ENCODE data around the gene FAM151A.

The FAM151A gene

GRCh38 chr1:54614563-54614962, 8.8 kb downstream of the FAM151A start:
- no peak for DNase-seq (ENCODE audit: low spot score)
- TF ChIP-seq CTCF (IDR thresholded peaks at IDR 0.05; ENCODE audit: extremely low read depth, insufficient read depth, missing control alignments) = no peak
- in situ Hi-C loops (cut with MboI; ENCODE audit: low pct_unique_long_range_greater_than_20kb, low sequenced_read_pairs, unreplicated experiment) = no loop called here

GRCh38 chr1:54614024-54614423, 9.3 kb downstream of the FAM151A start:
- in situ Hi-C loops (cut with MboI; ENCODE audit: low pct_unique_long_range_greater_than_20kb, low sequenced_read_pairs, unreplicated experiment) = no loop called here

GRCh38 chr1:54611621-54612020, 11.7 kb downstream of the FAM151A start:
- no peak for DNase-seq (ENCODE audit: low spot score)
- in situ Hi-C loops (cut with MboI; ENCODE audit: low pct_unique_long_range_greater_than_20kb, low sequenced_read_pairs, unreplicated experiment) = no loop called here
- TF ChIP-seq CTCF (IDR thresholded peaks at IDR 0.05; ENCODE audit: extremely low read depth, insufficient read depth, missing control alignments) = no peak

More at GRCh38 chr1:54614024-54614423, 9.3 kb downstream of the FAM151A start:
- no peak for DNase-seq (ENCODE audit: low spot score)
- no peak for TF ChIP-seq CTCF (IDR thresholded peaks at IDR 0.05; ENCODE audit: extremely low read depth, insufficient read depth, missing control alignments)

DNA sequence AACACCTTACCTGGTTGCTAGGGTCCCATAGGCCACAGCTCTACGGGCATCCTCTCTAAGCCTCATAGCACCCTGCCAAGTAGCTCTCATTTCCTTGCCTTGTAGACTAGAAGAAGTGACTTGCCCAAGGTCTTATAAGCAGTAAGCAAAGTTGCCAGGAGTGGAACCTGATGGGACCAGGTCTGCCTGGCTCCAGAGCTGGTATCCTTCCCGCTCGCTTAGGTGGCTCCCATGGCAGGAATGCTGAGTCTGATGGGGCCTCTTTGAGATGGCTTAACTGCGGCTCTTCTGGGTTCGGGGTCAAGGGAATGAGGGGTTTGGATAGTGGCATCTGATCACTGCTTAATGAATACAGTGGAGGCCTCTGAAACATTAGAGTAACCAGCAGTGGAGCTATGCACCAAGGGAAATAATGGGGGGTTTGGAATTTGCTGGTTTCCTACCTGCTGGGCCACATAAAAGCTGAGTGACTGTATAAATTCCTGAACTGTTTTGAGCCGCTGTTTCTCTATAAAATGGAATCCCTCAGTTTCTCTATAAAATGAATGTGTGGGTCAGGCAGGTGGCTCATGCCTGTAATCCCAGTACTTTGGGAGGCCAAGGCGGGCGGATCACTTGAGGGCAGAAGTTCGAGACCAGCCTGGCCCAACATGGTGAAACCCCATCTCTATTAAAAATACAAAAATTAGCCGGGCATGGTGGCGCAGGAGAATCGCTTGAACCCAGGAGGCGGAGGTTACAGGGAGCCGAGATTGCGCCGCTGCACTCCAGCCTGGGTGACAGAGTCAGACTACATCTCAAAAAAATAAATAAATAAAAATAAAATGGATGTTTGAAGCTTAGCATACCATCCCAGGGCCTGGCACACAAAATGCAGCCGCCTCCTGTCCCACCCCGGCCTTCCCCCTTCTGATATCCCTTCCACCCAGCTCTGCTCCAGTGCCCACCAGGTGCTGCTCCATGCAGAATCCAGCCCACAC, 12.4 kb downstream of the FAM151A start:
- no peak for TF ChIP-seq CTCF (IDR thresholded peaks at IDR 0.05; ENCODE audit: extremely low read depth, insufficient read depth, missing control alignments)
- DNase-seq (ENCODE audit: low spot score) = no peak
- in situ Hi-C loops (cut with MboI; ENCODE audit: low pct_unique_long_range_greater_than_20kb, low sequenced_read_pairs, unreplicated experiment) = no loop called here

- in situ Hi-C loops (cut with MboI; ENCODE audit: low pct_unique_long_range_greater_than_20kb, low sequenced_read_pairs, unreplicated experiment) = no loop called here
- no peak for TF ChIP-seq CTCF (IDR thresholded peaks at IDR 0.05; ENCODE audit: extremely low read depth, insufficient read depth, missing control alignments)
- no peak for DNase-seq (ENCODE audit: low spot score)
These were observed 13.3 kb downstream of the FAM151A start for GRCh38 chr1:54610048-54610447.

DNA sequence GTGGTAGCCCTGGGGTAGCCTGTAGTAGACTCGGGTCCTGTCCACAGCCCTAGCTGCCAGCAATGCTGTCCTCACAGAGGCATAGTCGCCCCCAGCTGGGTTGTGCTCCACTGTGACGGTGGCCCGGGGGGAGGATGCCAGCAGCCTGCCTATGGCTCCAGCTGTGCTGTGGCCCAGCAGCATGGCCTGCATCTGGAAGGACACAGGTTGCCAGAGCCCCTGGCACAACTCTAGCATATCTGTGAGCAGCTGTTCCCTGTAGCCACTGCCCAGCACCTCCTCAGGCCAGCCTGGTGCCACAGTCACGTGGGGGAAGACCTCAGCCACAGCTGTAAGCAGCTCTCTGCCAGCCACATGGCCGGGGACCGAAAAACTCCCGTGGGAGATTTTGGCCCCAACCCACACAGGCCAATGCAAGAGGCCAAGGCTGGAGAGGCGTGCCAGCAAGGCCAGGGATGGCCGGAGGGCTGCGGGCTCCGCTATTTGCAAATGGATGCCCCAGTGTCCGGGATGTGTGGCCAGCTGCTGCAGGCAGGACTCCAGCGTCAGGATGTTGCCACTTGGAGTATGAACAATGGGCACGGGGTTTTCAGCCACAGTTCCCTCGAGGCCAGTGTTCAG, 13.9 kb downstream of the FAM151A start:
- no peak for TF ChIP-seq CTCF (IDR thresholded peaks at IDR 0.05; ENCODE audit: extremely low read depth, insufficient read depth, missing control alignments)
- in situ Hi-C loops (cut with MboI; ENCODE audit: low pct_unique_long_range_greater_than_20kb, low sequenced_read_pairs, unreplicated experiment) = no loop called here
- no peak for DNase-seq (ENCODE audit: low spot score)

Measured in GM13977 (cell line).